ENCODE results near the gene PAFAH1B1. TPM values are rescaled to one million over a fixed set of nuclear protein-coding genes. Genes with fewer than 3 reads are reported as not detected.

Gene PAFAH1B1
- total and polyA plus RNA-seq, 4 donors = 14.0 to 44.1 (median 29.2) TPM

DNA sequence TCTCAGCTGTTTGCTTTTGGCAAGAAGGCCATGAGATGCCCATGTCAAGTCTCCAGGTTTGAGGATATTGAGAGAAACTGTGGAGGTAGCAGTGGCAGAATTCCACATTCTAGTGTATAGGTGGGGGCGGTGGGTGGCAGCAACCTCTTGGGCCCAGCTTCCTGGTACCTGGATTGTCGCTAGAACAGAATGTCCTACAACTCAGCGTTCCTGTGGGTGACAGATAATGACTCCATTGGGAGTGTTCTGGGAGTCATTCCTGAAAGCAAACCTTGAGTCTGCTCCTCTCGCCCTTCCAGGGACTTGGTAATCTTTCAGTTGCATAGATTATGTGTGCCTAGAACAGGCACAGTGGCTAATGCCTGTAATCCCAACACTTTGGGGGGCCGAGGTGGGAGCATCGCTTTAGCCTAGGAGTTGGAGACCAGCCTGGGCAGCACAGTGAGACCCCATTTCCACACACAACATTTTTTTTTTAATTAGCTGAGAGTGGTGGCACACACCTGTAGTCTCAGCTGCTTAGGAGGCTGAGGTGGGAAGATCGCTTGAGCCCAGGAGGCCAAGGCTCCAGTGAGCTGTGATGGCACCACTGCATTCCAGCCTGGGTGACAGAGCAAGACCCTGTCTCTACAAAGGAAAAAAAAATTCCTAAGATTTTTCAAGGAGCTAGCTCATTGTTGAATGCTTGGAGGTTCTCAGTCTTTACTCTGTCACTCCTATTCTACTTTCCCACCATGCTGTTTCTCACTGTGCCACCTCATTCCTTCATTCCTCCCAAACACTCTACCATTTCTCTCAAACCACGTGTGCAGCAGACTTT, 43.9 kb upstream of the PAFAH1B1 start (continued):
- TF ChIP-seq, protein P1, sequence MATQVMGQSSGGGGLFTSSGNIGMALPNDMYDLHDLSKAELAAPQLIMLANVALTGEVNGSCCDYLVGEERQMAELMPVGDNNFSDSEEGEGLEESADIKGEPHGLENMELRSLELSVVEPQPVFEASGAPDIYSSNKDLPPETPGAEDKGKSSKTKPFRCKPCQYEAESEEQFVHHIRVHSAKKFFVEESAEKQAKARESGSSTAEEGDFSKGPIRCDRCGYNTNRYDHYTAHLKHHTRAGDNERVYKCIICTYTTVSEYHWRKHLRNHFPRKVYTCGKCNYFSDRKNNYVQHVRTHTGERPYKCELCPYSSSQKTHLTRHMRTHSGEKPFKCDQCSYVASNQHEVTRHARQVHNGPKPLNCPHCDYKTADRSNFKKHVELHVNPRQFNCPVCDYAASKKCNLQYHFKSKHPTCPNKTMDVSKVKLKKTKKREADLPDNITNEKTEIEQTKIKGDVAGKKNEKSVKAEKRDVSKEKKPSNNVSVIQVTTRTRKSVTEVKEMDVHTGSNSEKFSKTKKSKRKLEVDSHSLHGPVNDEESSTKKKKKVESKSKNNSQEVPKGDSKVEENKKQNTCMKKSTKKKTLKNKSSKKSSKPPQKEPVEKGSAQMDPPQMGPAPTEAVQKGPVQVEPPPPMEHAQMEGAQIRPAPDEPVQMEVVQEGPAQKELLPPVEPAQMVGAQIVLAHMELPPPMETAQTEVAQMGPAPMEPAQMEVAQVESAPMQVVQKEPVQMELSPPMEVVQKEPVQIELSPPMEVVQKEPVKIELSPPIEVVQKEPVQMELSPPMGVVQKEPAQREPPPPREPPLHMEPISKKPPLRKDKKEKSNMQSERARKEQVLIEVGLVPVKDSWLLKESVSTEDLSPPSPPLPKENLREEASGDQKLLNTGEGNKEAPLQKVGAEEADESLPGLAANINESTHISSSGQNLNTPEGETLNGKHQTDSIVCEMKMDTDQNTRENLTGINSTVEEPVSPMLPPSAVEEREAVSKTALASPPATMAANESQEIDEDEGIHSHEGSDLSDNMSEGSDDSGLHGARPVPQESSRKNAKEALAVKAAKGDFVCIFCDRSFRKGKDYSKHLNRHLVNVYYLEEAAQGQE (IDR thresholded peaks at IDR 0.05) = no peak

- DNase-seq (ENCODE audit: low spot score) = no peak
- Histone ChIP-seq H3K9ac (ENCODE audit: low read depth in 1 of 2, low read length in 2 of 2) (no peak overlapping the region), H3K4me3 (ENCODE audit: low read depth in 1 of 3, low read length in 3 of 3) (no peak overlapping the region), H3K36me3 (ENCODE audit: control insufficient read depth in 4 of 4, insufficient read depth in 3 of 4, low read depth in 1 of 4, low read length in 3 of 4) (no peaks in the 10 kb centered on the region), H3K4me1 (ENCODE audit: control insufficient read depth in 4 of 4, insufficient read depth in 4 of 4, low read length in 3 of 4) (no peaks in the 10 kb centered on the region), H3K9me3 (ENCODE audit: control insufficient read depth in 4 of 4, low read length in 3 of 4) (no peaks in the 10 kb centered on the region), H3K27me3 (ENCODE audit: control insufficient read depth in 4 of 4, insufficient read depth in 4 of 4, low read length in 3 of 4) (no peaks in the 10 kb centered on the region), H3K27ac (ENCODE audit: low read depth in 1 of 2, low read length in 2 of 2) (no peak overlapping the region)
- WGBS = 45% methylated on average over 10 of the region's 10 CpGs
- no peak for TF ChIP-seq CTCF (IDR thresholded peaks at IDR 0.05; ENCODE audit: low read depth, low read length, missing input control)
- TF ChIP-seq MAX (IDR thresholded peaks at IDR 0.05) = no peak
- no peak for TF ChIP-seq RAD21 (IDR thresholded peaks at IDR 0.05)
- TF ChIP-seq SP1 (IDR thresholded peaks at IDR 0.05) = no peak
- TF ChIP-seq, protein P1 (IDR thresholded peaks at IDR 0.05) = no peak
- TF ChIP-seq JUND (IDR thresholded peaks at IDR 0.05) = no peak
- TF ChIP-seq FOXA2 (IDR thresholded peaks at IDR 0.05) = no peak
- TF ChIP-seq NR2F2 (IDR thresholded peaks at IDR 0.05) = no peak
- no peak for TF ChIP-seq YY1 (IDR thresholded peaks at IDR 0.05)
- no peak for TF ChIP-seq FOXA1 (IDR thresholded peaks at IDR 0.05)
- TF ChIP-seq, protein P2, sequence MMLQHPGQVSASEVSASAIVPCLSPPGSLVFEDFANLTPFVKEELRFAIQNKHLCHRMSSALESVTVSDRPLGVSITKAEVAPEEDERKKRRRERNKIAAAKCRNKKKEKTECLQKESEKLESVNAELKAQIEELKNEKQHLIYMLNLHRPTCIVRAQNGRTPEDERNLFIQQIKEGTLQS (IDR thresholded peaks at IDR 0.05) = no peak
- no peak for TF ChIP-seq HNF4A (conservative IDR thresholded peaks at IDR 0.05)
- TF ChIP-seq, protein P3, sequence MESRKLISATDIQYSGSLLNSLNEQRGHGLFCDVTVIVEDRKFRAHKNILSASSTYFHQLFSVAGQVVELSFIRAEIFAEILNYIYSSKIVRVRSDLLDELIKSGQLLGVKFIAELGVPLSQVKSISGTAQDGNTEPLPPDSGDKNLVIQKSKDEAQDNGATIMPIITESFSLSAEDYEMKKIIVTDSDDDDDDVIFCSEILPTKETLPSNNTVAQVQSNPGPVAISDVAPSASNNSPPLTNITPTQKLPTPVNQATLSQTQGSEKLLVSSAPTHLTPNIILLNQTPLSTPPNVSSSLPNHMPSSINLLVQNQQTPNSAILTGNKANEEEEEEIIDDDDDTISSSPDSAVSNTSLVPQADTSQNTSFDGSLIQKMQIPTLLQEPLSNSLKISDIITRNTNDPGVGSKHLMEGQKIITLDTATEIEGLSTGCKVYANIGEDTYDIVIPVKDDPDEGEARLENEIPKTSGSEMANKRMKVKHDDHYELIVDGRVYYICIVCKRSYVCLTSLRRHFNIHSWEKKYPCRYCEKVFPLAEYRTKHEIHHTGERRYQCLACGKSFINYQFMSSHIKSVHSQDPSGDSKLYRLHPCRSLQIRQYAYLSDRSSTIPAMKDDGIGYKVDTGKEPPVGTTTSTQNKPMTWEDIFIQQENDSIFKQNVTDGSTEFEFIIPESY (IDR thresholded peaks at IDR 0.05) = no peak
- no peak for TF ChIP-seq EGR1 (IDR thresholded peaks at IDR 0.05; ENCODE audit: low read depth in 2 of 2)
These were observed 42.0 kb upstream of the PAFAH1B1 start for GRCh38 chr17:2551493-2551892.
